WTC11 (cell line): ENCODE results near the gene XPR1. TPM values are rescaled to one million over a fixed set of nuclear protein-coding genes. Genes with fewer than 3 reads are reported as not detected.

Experiments
- ATAC-seq: fragments of 200-7000 bp; cut with Tn5 transposase; 2 replicates; pipeline ENCODE4 v1.10.0; 2021; ENCODE audit warnings: mild to moderate bottlenecking, moderate library complexity
- CTCF ChIA-PET: fragments of 300-600 bp; sonication (Branson Sonifier 250); formaldehyde crosslinking; loops from one replicate; lab custom pipeline; 2021; ENCODE audit warnings: antibody characterized with exemption; lab: Charles Lee
- POLR2A ChIA-PET: fragments of 350-600 bp; sonication (Branson Sonifier 250); formaldehyde crosslinking; loops from one replicate; lab custom pipeline; 2021; ENCODE audit warnings: antibody characterized with exemption; lab: Charles Lee
- DNase-seq: peaks from one replicate; pipeline ENCODE4 v3.0.0; 2021; ENCODE audit warnings: low spot score
- H3K27ac Mint-ChIP-seq: 2 replicates; pipeline ENCODE4 v1.8.0; 2021; ENCODE audit warnings: mixed read lengths
- H3K27me3 Mint-ChIP-seq: 2 replicates; pipeline ENCODE4 v1.8.0; 2021; ENCODE audit warnings: low read depth, mild to moderate bottlenecking, moderate library complexity, mixed read lengths
- H3K36me3 Mint-ChIP-seq: 2 replicates; pipeline ENCODE4 v1.8.0; 2021; ENCODE audit warnings: mixed read lengths
- H3K4me1 Mint-ChIP-seq: 2 replicates; pipeline ENCODE4 v1.8.0; 2022; ENCODE audit warnings: mixed read lengths
- H3K4me3 Mint-ChIP-seq: 2 replicates; pipeline ENCODE4 v1.8.0; 2021; ENCODE audit warnings: mild to moderate bottlenecking, moderate library complexity, mixed read lengths
- H3K9me3 Mint-ChIP-seq: 2 replicates; pipeline ENCODE4 v1.8.0; 2021; ENCODE audit warnings: mixed read lengths
- ESRRA ChIP-seq: sonication (generic); formaldehyde crosslinking; IDR thresholded peaks from 2 replicates; pipeline ENCODE4 v1.8.1; 2022; ENCODE audit warnings: mild to moderate bottlenecking, missing genetic modification reagents, borderline replicate concordance
- GRHL2 ChIP-seq: fragments of 250-450 bp; sonication (Bioruptor Pico); IDR thresholded peaks from 2 replicates; pipeline ENCODE4 v1.8.0; 2022; ENCODE audit warnings: mild to moderate bottlenecking, moderate library complexity; ENCODE audit not compliant: insufficient replicate concordance, severe bottlenecking
- GTF2I ChIP-seq: fragments of 250-450 bp; sonication (Bioruptor Pico); conservative IDR thresholded peaks from 2 replicates; pipeline ENCODE4 v1.4.0; 2021; ENCODE audit warnings: mild to moderate bottlenecking
- NR1H2 ChIP-seq: sonication (generic); formaldehyde crosslinking; IDR thresholded peaks from 2 replicates; pipeline ENCODE4 v1.9.0; 2021; ENCODE audit warnings: mild to moderate bottlenecking, moderate library complexity, missing genetic modification reagents
- RORB ChIP-seq: fragments of 250-450 bp; sonication (Bioruptor Pico); IDR thresholded peaks from 2 replicates; pipeline ENCODE4 v1.9.0; 2021; ENCODE audit warnings: mild to moderate bottlenecking
- SOX15 ChIP-seq: fragments of 250-450 bp; sonication (Bioruptor Pico); IDR thresholded peaks from 2 replicates; pipeline ENCODE4 v1.9.0; 2021; ENCODE audit warnings: mild to moderate bottlenecking
- ZNF138 ChIP-seq: sonication (generic); formaldehyde crosslinking; conservative IDR thresholded peaks from 2 replicates; pipeline ENCODE4 v1.8.1; 2022; ENCODE audit warnings: mild to moderate bottlenecking, moderate library complexity, missing genetic modification reagents
- ZNF219 ChIP-seq: sonication (generic); formaldehyde crosslinking; IDR thresholded peaks from 2 replicates; pipeline ENCODE4 v1.8.0; 2023; ENCODE audit warnings: missing genetic modification reagents, mild to moderate bottlenecking, borderline replicate concordance
- ZNF423 ChIP-seq: fragments of 250-450 bp; sonication (Bioruptor Pico); IDR thresholded peaks from 2 replicates; pipeline ENCODE4 v2.1.2; 2022; ENCODE audit warnings: mild to moderate bottlenecking, moderate library complexity
- ZNF671 ChIP-seq: fragments of 250-450 bp; sonication (Bioruptor Pico); IDR thresholded peaks from 2 replicates; pipeline ENCODE4 v1.8.0; 2021; ENCODE audit warnings: mild to moderate bottlenecking
- total RNA-seq: library from RNA; stranded (reverse); gene quantifications from 3 replicates; pipeline ENCODE4 v1.2.3, GENCODE V29; 2021
- TF ChIP-seq, protein P1 (sequence below): fragments of 250-450 bp; sonication (Bioruptor Pico); IDR thresholded peaks from 2 replicates; pipeline ENCODE4 v2.1.2; 2022; ENCODE audit warnings: mild to moderate bottlenecking, moderate library complexity
- TF ChIP-seq, protein P2 (sequence below): fragments of 200-600 bp; IDR thresholded peaks from 2 replicates; pipeline ENCODE4 v1.8.0; 2022; ENCODE audit warnings: antibody characterized with exemption
- TF ChIP-seq, protein P3 (sequence below): fragments of 250-450 bp; sonication (Bioruptor Pico); IDR thresholded peaks from 2 replicates; pipeline ENCODE4 v1.9.0; 2021; ENCODE audit warnings: mild to moderate bottlenecking
- TF ChIP-seq, protein P4 (sequence below): sonication (generic); formaldehyde crosslinking; IDR thresholded peaks from 2 replicates; pipeline ENCODE4 v1.8.0; 2022; ENCODE audit warnings: missing genetic modification reagents
- TF ChIP-seq, protein P5 (sequence below): fragments of 250-450 bp; sonication (Bioruptor Pico); IDR thresholded peaks from 2 replicates; pipeline ENCODE4 v1.9.0; 2021; ENCODE audit warnings: moderate library complexity, mild to moderate bottlenecking, inconsistent platforms, borderline replicate concordance
- TF ChIP-seq, protein P6 (sequence below): sonication (generic); formaldehyde crosslinking; IDR thresholded peaks from 2 replicates; pipeline ENCODE4 v1.8.0; 2023; ENCODE audit warnings: missing genetic modification reagents, mild to moderate bottlenecking, borderline replicate concordance
- TF ChIP-seq, protein P7 (sequence below): sonication (generic); formaldehyde crosslinking; IDR thresholded peaks from 2 replicates; pipeline ENCODE4 v1.8.1; 2023; ENCODE audit warnings: mild to moderate bottlenecking, missing genetic modification reagents, borderline replicate concordance

Gene XPR1
- total RNA-seq, 1 experiment from 2014 or later: 34.6 TPM

DNA sequence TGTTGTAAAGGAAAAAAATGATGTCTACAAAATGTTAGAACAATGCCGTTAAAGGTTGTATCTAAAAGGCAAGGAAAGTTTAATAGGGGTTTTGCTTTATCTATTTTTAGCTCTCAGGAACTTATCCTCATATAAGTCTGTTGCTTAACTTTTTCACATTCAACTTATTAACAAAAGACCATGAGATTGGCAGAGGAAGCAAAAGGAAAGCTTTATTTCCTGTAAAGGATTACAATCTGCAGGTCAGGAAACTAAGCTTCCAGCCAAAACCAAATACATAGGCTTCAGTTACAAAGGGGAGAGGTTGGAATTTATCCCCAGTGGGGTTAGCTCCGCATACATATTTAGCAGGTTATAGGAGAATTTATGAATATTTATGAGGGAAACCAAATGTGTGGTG is 222.2 kb downstream of the XPR1 start:
- CTCF ChIA-PET: interaction anchor here (0.7 to 1.9 kb wide), 4 partner anchors 9 to 338 kb away, joined by 3 to 6 read pairs (median 4); no protein-coding TSS in a partner anchor
- POLR2A ChIA-PET: interaction anchor here (1.1 kb wide), 1 partner anchor 351 kb away, joined by 3 read pairs; no protein-coding TSS in a partner anchor
- DNase-seq (no peak), ATAC-seq (peak; percentile 30)
- no peaks in the 10 kb centered on the region for H3K9me3 Mint-ChIP-seq
- no peak overlapping the region for H3K4me3 Mint-ChIP-seq
- peaks cover 2% of the 10 kb centered on the region; the same call in 1 of the 2 replicates for H3K36me3 Mint-ChIP-seq
- H3K4me1 Mint-ChIP-seq: peaks cover 29% of the 10 kb centered on the region
- peak overlapping the region; percentile 66; the same call in 1 of the 2 replicates for H3K27ac Mint-ChIP-seq
- H3K27me3 Mint-ChIP-seq: no peaks in the 10 kb centered on the region
- TF ChIP-seq SOX15: no peak
- TF ChIP-seq, protein P1, sequence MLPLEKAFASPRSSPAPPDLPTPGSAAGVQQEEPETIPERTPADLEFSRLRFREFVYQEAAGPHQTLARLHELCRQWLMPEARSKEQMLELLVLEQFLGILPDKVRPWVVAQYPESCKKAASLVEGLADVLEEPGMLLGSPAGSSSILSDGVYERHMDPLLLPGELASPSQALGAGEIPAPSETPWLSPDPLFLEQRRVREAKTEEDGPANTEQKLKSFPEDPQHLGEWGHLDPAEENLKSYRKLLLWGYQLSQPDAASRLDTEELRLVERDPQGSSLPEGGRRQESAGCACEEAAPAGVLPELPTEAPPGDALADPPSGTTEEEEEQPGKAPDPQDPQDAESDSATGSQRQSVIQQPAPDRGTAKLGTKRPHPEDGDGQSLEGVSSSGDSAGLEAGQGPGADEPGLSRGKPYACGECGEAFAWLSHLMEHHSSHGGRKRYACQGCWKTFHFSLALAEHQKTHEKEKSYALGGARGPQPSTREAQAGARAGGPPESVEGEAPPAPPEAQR (CRISPR knock-in tag): no peak
- no peak for TF ChIP-seq ZNF219 (CRISPR knock-in tag)
- TF ChIP-seq ZNF138 (CRISPR knock-in tag): no peak
- TF ChIP-seq NR1H2 (CRISPR knock-in tag): no peak
- TF ChIP-seq, protein P2, sequence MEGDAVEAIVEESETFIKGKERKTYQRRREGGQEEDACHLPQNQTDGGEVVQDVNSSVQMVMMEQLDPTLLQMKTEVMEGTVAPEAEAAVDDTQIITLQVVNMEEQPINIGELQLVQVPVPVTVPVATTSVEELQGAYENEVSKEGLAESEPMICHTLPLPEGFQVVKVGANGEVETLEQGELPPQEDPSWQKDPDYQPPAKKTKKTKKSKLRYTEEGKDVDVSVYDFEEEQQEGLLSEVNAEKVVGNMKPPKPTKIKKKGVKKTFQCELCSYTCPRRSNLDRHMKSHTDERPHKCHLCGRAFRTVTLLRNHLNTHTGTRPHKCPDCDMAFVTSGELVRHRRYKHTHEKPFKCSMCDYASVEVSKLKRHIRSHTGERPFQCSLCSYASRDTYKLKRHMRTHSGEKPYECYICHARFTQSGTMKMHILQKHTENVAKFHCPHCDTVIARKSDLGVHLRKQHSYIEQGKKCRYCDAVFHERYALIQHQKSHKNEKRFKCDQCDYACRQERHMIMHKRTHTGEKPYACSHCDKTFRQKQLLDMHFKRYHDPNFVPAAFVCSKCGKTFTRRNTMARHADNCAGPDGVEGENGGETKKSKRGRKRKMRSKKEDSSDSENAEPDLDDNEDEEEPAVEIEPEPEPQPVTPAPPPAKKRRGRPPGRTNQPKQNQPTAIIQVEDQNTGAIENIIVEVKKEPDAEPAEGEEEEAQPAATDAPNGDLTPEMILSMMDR: no peak
- TF ChIP-seq GTF2I (CRISPR knock-in tag): no peak
- TF ChIP-seq, protein P3, sequence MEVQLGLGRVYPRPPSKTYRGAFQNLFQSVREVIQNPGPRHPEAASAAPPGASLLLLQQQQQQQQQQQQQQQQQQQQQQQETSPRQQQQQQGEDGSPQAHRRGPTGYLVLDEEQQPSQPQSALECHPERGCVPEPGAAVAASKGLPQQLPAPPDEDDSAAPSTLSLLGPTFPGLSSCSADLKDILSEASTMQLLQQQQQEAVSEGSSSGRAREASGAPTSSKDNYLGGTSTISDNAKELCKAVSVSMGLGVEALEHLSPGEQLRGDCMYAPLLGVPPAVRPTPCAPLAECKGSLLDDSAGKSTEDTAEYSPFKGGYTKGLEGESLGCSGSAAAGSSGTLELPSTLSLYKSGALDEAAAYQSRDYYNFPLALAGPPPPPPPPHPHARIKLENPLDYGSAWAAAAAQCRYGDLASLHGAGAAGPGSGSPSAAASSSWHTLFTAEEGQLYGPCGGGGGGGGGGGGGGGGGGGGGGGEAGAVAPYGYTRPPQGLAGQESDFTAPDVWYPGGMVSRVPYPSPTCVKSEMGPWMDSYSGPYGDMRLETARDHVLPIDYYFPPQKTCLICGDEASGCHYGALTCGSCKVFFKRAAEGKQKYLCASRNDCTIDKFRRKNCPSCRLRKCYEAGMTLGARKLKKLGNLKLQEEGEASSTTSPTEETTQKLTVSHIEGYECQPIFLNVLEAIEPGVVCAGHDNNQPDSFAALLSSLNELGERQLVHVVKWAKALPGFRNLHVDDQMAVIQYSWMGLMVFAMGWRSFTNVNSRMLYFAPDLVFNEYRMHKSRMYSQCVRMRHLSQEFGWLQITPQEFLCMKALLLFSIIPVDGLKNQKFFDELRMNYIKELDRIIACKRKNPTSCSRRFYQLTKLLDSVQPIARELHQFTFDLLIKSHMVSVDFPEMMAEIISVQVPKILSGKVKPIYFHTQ (CRISPR knock-in tag): no peak
- no peak for TF ChIP-seq ZNF671 (CRISPR knock-in tag)
- TF ChIP-seq, protein P4, sequence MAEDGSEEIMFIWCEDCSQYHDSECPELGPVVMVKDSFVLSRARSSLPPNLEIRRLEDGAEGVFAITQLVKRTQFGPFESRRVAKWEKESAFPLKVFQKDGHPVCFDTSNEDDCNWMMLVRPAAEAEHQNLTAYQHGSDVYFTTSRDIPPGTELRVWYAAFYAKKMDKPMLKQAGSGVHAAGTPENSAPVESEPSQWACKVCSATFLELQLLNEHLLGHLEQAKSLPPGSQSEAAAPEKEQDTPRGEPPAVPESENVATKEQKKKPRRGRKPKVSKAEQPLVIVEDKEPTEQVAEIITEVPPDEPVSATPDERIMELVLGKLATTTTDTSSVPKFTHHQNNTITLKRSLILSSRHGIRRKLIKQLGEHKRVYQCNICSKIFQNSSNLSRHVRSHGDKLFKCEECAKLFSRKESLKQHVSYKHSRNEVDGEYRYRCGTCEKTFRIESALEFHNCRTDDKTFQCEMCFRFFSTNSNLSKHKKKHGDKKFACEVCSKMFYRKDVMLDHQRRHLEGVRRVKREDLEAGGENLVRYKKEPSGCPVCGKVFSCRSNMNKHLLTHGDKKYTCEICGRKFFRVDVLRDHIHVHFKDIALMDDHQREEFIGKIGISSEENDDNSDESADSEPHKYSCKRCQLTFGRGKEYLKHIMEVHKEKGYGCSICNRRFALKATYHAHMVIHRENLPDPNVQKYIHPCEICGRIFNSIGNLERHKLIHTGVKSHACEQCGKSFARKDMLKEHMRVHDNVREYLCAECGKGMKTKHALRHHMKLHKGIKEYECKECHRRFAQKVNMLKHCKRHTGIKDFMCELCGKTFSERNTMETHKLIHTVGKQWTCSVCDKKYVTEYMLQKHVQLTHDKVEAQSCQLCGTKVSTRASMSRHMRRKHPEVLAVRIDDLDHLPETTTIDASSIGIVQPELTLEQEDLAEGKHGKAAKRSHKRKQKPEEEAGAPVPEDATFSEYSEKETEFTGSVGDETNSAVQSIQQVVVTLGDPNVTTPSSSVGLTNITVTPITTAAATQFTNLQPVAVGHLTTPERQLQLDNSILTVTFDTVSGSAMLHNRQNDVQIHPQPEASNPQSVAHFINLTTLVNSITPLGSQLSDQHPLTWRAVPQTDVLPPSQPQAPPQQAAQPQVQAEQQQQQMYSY (CRISPR knock-in tag): no peak
- no peak for TF ChIP-seq GRHL2 (CRISPR knock-in tag)
- TF ChIP-seq, protein P5, sequence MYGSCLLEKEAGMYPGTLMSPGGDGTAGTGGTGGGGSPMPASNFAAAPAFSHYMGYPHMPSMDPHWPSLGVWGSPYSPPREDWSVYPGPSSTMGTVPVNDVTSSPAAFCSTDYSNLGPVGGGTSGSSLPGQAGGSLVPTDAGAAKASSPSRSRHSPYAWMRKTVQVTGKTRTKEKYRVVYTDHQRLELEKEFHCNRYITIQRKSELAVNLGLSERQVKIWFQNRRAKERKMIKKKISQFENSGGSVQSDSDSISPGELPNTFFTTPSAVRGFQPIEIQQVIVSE (CRISPR knock-in tag): no peak
- TF ChIP-seq, protein P6, sequence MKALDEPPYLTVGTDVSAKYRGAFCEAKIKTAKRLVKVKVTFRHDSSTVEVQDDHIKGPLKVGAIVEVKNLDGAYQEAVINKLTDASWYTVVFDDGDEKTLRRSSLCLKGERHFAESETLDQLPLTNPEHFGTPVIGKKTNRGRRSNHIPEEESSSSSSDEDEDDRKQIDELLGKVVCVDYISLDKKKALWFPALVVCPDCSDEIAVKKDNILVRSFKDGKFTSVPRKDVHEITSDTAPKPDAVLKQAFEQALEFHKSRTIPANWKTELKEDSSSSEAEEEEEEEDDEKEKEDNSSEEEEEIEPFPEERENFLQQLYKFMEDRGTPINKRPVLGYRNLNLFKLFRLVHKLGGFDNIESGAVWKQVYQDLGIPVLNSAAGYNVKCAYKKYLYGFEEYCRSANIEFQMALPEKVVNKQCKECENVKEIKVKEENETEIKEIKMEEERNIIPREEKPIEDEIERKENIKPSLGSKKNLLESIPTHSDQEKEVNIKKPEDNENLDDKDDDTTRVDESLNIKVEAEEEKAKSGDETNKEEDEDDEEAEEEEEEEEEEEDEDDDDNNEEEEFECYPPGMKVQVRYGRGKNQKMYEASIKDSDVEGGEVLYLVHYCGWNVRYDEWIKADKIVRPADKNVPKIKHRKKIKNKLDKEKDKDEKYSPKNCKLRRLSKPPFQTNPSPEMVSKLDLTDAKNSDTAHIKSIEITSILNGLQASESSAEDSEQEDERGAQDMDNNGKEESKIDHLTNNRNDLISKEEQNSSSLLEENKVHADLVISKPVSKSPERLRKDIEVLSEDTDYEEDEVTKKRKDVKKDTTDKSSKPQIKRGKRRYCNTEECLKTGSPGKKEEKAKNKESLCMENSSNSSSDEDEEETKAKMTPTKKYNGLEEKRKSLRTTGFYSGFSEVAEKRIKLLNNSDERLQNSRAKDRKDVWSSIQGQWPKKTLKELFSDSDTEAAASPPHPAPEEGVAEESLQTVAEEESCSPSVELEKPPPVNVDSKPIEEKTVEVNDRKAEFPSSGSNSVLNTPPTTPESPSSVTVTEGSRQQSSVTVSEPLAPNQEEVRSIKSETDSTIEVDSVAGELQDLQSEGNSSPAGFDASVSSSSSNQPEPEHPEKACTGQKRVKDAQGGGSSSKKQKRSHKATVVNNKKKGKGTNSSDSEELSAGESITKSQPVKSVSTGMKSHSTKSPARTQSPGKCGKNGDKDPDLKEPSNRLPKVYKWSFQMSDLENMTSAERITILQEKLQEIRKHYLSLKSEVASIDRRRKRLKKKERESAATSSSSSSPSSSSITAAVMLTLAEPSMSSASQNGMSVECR: no peak
- TF ChIP-seq, protein P7, sequence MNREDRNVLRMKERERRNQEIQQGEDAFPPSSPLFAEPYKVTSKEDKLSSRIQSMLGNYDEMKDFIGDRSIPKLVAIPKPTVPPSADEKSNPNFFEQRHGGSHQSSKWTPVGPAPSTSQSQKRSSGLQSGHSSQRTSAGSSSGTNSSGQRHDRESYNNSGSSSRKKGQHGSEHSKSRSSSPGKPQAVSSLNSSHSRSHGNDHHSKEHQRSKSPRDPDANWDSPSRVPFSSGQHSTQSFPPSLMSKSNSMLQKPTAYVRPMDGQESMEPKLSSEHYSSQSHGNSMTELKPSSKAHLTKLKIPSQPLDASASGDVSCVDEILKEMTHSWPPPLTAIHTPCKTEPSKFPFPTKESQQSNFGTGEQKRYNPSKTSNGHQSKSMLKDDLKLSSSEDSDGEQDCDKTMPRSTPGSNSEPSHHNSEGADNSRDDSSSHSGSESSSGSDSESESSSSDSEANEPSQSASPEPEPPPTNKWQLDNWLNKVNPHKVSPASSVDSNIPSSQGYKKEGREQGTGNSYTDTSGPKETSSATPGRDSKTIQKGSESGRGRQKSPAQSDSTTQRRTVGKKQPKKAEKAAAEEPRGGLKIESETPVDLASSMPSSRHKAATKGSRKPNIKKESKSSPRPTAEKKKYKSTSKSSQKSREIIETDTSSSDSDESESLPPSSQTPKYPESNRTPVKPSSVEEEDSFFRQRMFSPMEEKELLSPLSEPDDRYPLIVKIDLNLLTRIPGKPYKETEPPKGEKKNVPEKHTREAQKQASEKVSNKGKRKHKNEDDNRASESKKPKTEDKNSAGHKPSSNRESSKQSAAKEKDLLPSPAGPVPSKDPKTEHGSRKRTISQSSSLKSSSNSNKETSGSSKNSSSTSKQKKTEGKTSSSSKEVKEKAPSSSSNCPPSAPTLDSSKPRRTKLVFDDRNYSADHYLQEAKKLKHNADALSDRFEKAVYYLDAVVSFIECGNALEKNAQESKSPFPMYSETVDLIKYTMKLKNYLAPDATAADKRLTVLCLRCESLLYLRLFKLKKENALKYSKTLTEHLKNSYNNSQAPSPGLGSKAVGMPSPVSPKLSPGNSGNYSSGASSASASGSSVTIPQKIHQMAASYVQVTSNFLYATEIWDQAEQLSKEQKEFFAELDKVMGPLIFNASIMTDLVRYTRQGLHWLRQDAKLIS (CRISPR knock-in tag): no peak
- TF ChIP-seq ZNF423 (CRISPR knock-in tag): no peak
- no peak for TF ChIP-seq RORB (CRISPR knock-in tag)
- no peak for TF ChIP-seq ESRRA (CRISPR knock-in tag)
